ENCODE measurements around the gene CWC27. TPM values are rescaled to one million over a fixed set of nuclear protein-coding genes. Genes with fewer than 3 reads are reported as not detected.

The CWC27 gene
- total RNA-seq, 1 experiment from 2014 or later: 32.9 TPM

GRCh38 chr5:64790210-64790609, 21.5 kb downstream of the CWC27 start:
- peaks cover 2% of the 10 kb centered on the region for H3K36me3 ChIP-seq (ENCODE audit: control insufficient read depth, insufficient read depth, low read length)
- H3K9me3 Mint-ChIP-seq (ENCODE audit: unreplicated experiment): no peaks in the 10 kb centered on the region
- H3K4me3 ChIP-seq (ENCODE audit: low read depth, low read length): no peak overlapping the region
- DNase-seq: no peak
- no peak overlapping the region for H3K27ac Mint-ChIP-seq (ENCODE audit: unreplicated experiment)
- no peaks in the 10 kb centered on the region for H3K9me3 ChIP-seq
- H3K4me1 ChIP-seq: peaks cover 13% of the 10 kb centered on the region
- POLR2A ChIA-PET: no interaction called here
- H3K4me3 Mint-ChIP-seq (ENCODE audit: unreplicated experiment): no peak overlapping the region
- intact Hi-C loops (cut with micrococcal nuclease; ENCODE audit: unreplicated experiment): no loop called here
- no TSS peak for BruUV-seq (replicated peaks)
- CTCF ChIA-PET: no interaction called here
- H3K27me3 Mint-ChIP-seq (ENCODE audit: insufficient read depth, unreplicated experiment): no peaks in the 10 kb centered on the region
- no peaks in the 10 kb centered on the region for H3K4me1 Mint-ChIP-seq (ENCODE audit: low read depth, unreplicated experiment)
- no peaks in the 10 kb centered on the region for H3K27me3 ChIP-seq (replicated peaks; ENCODE audit: control insufficient read depth, insufficient read depth, low read length)
- TF ChIP-seq CTCF (IDR thresholded peaks at IDR 0.05; ENCODE audit: insufficient read depth in 1 of 2, low read depth in 1 of 2, low read length in 1 of 2, severe bottlenecking in 1 of 2, unreplicated experiment in 1 of 2): no peak
- H3K36me3 Mint-ChIP-seq (ENCODE audit: insufficient read depth, unreplicated experiment): no peaks in the 10 kb centered on the region

- no peaks in the 10 kb centered on the region for H3K9me3 Mint-ChIP-seq (ENCODE audit: unreplicated experiment)
- no peak for TF ChIP-seq CTCF (IDR thresholded peaks at IDR 0.05; ENCODE audit: insufficient read depth in 1 of 2, low read depth in 1 of 2, low read length in 1 of 2, severe bottlenecking in 1 of 2, unreplicated experiment in 1 of 2)
- no peak overlapping the region for H3K4me3 Mint-ChIP-seq (ENCODE audit: unreplicated experiment)
- POLR2A ChIA-PET: no interaction called here
- no peaks in the 10 kb centered on the region for H3K36me3 ChIP-seq (ENCODE audit: control insufficient read depth, insufficient read depth, low read length)
- intact Hi-C loops (cut with micrococcal nuclease; ENCODE audit: unreplicated experiment): no loop called here
- no peak for DNase-seq
- no peak overlapping the region for H3K27ac Mint-ChIP-seq (ENCODE audit: unreplicated experiment)
- H3K9me3 ChIP-seq: no peaks in the 10 kb centered on the region
- BruUV-seq (replicated peaks): no TSS peak
- no peak overlapping the region for H3K4me3 ChIP-seq (ENCODE audit: low read depth, low read length)
- no peaks in the 10 kb centered on the region for H3K4me1 Mint-ChIP-seq (ENCODE audit: low read depth, unreplicated experiment)
- H3K4me1 ChIP-seq: peaks cover 13% of the 10 kb centered on the region
- H3K36me3 Mint-ChIP-seq (ENCODE audit: insufficient read depth, unreplicated experiment): no peaks in the 10 kb centered on the region
- CTCF ChIA-PET: no interaction called here
- H3K27me3 Mint-ChIP-seq (ENCODE audit: insufficient read depth, unreplicated experiment): no peaks in the 10 kb centered on the region
- no peaks in the 10 kb centered on the region for H3K27me3 ChIP-seq (replicated peaks; ENCODE audit: control insufficient read depth, insufficient read depth, low read length)
Measured at GRCh38 chr5:64792469-64792868, 23.7 kb downstream of the CWC27 start.

- TF ChIP-seq CTCF (IDR thresholded peaks at IDR 0.05; ENCODE audit: insufficient read depth in 1 of 2, low read depth in 1 of 2, low read length in 1 of 2, severe bottlenecking in 1 of 2, unreplicated experiment in 1 of 2): no peak
- POLR2A ChIA-PET: no interaction called here
- DNase-seq: no peak
- peaks cover 13% of the 10 kb centered on the region for H3K4me1 ChIP-seq
- Mint-ChIP-seq H3K27me3 (ENCODE audit: insufficient read depth, unreplicated experiment) (no peaks in the 10 kb centered on the region), H3K4me1 (ENCODE audit: low read depth, unreplicated experiment) (no peaks in the 10 kb centered on the region), H3K36me3 (ENCODE audit: insufficient read depth, unreplicated experiment) (no peaks in the 10 kb centered on the region), H3K4me3 (ENCODE audit: unreplicated experiment) (no peak overlapping the region), H3K9me3 (ENCODE audit: unreplicated experiment) (no peaks in the 10 kb centered on the region), H3K27ac (ENCODE audit: unreplicated experiment) (no peak overlapping the region)
- no peaks in the 10 kb centered on the region for H3K9me3 ChIP-seq
- intact Hi-C loops (cut with micrococcal nuclease; ENCODE audit: unreplicated experiment): no loop called here
- CTCF ChIA-PET: no interaction called here
- BruUV-seq (replicated peaks): no TSS peak
- no peaks in the 10 kb centered on the region for H3K36me3 ChIP-seq (ENCODE audit: control insufficient read depth, insufficient read depth, low read length)
- H3K4me3 ChIP-seq (ENCODE audit: low read depth, low read length): no peak overlapping the region
- no peaks in the 10 kb centered on the region for H3K27me3 ChIP-seq (replicated peaks; ENCODE audit: control insufficient read depth, insufficient read depth, low read length)
Measured at GRCh38 chr5:64794053-64794770, 25.5 kb downstream of the CWC27 start.
